Renal cortex interstitium (tissue), 11 donors: ENCODE data around the gene LRRC26. TPM values are rescaled to one million over a fixed set of nuclear protein-coding genes. Genes with fewer than 3 reads are reported as not detected.

Source experiments
- DNase-seq, 11 donors: peaks; one replicate each; pipeline ENCODE4 v3.0.0-alpha.2; 2013; ENCODE audit warnings: low read depth in 9 of 11, low spot score in 4 of 11; ENCODE audit errors: extremely low read depth in 1 of 11
- polyA plus RNA-seq, 3 donors: library from polyadenylated mRNA; unstranded; fragments of 120-200 nt; gene quantifications; one replicate each; pipeline ENCODE4 v1.2.1, GENCODE V29; 2013; ENCODE audit not compliant: insufficient read length in 3 of 3

LRRC26 gene
- polyA plus RNA-seq, 3 donors, result 0.14 TPM; not detected in 2

DNA sequence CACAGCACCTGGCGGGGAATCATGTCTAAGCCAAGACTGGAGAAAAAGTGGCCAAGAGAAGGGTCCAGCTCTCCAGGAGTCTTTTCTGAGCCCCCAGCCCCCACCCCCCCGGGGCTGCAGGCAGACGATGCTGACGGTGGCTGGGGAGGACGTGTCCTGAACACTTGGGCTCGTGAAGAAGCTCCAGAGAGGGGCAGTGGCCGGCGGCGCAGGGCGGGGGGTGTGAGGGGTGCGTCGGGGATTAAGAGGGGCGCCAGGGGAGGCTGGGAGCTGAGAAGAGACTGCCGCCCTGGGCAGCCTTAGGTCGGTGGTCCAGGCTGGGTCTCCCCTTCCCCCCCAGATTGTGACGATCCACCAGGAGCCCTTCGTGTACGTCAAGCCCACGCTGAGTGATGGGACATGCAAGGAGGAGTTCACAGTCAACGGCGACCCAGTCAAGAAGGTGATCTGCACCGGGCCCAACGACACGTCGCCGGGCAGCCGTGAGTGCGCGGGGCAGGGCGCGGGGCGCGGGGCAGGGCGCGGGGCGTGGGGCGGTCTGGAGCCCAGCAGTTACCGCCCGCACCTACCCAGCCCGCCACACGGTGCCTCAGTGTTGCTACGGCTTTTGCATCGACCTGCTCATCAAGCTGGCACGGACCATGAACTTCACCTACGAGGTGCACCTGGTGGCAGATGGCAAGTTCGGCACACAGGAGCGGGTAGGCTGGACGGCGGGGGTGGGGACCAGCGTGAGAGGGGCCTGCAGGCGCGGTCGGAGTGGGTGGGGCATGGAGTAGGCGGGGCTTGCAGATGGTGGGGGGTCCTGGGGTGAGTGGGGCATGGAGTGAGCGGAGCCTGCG, 8.9 kb downstream of the LRRC26 start:
- DNase-seq, result no peak

GRCh38 chr9:137160054-137160425, 9.8 kb downstream of the LRRC26 start:
- DNase-seq, result no peak

DNA sequence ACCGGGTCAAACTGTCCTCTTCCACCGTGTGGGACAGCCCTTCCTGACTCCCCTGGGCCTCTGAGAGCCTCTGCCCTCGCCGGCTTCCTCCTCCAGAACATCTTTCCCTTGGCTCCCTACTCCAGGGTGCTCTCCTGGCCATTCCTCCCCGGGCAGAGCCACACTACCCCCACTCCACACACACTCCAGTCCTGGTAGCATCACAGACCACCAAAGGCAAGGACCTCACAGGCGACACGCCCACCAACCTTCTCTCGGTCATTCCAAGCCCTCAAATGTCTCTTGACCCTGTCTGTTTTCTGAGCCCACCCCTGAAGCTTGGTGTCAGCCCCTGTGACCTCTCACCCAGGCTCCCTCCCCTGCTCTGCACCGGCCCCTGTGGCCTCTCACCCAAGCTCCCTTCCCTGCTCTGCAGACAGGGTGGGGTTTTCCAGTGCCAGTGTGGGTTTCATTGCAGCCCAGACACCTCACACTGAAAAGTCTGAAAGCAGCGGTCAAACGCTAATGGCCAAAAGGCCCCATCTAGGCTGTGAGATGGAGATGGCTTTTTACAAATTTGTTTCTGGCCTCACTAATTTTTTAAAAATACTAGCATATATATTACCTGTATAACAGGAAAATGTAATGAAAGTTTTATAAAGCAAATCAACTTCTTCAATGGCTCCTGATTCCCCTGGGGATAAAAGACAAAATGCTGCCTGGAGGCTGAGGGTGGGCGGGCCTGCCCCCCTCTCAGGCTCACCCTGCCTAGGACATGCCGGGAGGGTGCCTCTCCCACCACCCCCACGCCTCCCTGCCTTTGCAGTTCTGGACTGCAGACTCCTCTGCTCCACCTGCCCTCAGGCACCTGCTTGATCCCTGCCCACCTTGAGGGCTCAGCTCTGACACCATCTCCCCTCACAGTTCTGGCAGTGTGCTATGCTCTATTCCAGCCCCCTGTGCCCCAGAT, 10.5 kb downstream of the LRRC26 start:
- no peak for DNase-seq

DNA sequence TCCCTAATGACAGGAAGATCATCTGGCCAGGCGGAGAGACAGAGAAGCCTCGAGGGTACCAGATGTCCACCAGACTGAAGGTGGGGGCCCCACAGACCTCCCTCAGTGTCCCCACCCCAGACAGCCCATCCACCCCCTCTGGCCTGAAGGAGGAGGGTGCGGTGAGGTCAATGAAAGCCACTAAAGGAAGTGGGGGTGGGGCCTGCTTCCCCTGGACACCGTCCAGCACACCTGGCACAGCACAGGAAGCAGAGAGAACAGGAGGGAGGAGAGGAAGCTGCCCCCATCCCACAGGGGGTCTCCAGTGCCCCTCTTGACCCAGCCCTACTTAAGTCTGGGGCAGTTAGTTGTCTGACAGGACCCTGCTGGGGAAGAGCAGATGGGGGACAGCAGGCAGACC, 11.2 kb downstream of the LRRC26 start:
- DNase-seq, result no peak

GRCh38 chr9:137157618-137158415, 12.0 kb downstream of the LRRC26 start:
- no peak for DNase-seq

DNA sequence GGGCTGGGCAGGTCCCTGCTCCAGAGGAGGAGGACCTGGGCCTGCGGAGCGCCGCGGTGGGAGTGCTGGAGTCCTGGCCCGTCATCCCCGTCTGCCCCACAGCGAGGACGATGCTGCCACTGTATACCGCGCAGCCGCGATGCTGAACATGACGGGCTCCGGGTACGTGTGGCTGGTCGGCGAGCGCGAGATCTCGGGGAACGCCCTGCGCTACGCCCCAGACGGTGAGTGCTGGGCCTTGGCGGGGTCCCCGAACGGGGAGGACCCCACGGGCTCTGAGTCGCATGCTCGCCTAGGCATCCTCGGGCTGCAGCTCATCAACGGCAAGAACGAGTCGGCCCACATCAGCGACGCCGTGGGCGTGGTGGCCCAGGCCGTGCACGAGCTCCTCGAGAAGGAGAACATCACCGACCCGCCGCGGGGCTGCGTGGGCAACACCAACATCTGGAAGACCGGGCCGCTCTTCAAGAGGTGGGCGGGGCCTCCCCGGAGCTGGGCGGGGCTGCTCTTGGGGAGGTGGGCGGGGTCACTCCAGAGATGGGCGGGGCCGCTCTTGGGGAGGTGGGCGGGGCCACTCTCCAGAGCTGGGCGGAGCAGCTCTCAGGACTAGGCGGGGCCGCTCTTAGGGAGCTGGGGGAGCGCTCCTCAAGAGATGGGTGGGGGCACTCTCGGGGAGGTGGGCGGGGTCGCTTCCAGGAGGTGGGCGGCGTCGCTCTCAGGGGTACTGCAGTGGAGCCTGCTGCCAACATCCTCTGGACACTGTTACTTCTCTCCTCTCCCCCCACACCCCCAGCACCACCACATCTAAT, 13.1 kb downstream of the LRRC26 start:
- no peak for DNase-seq

GRCh38 chr9:137152844-137153405, 16.9 kb downstream of the LRRC26 start:
- no peak for DNase-seq

DNA sequence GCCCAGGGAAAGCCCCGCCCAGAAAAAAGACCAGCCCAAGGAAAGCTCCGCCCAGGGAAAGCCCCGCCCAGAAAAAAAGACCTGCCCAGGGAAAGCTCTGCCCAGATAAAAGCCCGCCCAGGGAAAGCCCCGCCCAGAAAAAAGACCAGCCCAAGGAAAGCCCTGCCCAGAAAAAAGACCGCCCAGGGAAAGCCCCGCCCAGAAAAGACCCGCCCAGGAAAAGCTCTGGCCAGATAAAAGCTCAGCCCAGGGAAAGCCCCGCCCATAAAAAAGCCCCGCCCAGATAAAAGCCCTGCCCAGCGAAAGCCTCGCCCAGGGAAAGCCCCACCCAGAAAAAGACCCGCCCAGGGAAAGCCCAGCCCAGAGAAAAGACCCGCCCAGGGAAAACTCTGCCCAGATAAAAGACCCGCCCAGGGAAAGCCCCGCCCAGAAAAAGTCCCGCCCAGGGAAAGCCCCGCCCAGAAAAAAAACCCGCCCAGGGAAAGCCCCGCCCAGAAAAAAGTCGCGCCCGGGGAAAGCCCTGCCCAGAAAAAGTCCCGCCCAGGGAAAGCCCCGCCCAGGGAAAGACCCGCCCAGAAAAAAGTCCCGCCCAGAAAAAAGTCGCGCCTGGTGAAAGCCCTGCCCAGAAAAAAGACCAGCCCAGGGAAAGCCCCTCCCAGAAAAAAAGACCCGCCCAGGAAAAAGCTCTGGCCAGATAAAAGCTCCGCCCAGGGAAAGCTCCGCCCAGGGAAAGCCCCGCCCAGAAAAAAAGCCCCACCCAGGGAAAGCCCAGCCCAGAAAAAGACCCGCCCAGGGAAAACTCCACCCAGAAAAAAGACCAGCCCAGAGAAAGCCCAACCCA, 19.0 kb downstream of the LRRC26 start:
- DNase-seq, result no peak

- DNase-seq, result no peak
These were observed 19.8 kb downstream of the LRRC26 start for GRCh38 chr9:137149942-137150616.

DNA sequence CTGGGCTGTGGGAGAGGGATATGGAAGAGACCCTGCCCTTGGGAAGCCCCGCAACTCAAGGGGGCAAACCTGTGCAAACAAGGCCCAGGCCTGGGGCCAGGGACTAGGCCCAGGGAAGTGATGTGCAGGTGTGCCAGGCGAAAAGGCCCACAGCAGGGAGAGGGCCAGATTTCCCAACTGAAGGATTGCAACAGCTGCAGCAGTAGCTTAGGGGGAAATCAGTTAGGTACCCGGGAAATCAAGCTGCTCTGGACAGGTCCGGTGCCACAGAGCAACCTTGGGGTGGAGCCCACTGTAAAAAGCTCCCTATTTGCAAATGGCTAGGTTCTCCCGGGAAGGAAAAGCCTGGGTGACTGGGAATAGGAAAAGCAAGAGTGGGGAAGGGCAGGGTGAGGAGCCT, 20.5 kb downstream of the LRRC26 start:
- no peak for DNase-seq

GRCh38 chr9:137148661-137149060, 21.2 kb downstream of the LRRC26 start:
- DNase-seq, result no peak

DNA sequence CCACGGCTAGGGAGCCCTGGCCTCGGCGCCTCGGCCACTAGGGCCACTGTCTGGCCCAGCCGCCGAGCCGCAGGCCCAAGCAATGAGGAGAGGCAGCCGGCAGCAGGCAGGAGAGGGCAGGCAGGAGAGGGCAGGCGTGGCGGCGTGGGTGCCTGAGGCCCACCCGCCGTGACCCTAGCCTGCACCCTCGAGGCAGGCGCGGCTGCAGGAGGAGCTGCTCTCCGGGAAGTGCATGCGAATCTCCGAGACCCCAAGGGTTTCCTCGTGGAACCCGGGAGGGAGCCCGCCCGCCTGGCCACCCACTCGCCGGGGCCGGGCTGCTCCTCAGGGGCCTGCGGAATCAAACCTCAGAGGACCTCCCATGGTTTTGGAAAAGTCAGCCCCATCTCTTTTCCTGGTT, 21.6 kb downstream of the LRRC26 start:
- no peak for DNase-seq

GRCh38 chr9:137147793-137148160, 22.1 kb downstream of the LRRC26 start:
- DNase-seq, result no peak

- DNase-seq, result no peak
These were observed 22.6 kb downstream of the LRRC26 start for GRCh38 chr9:137147091-137147792.

DNA sequence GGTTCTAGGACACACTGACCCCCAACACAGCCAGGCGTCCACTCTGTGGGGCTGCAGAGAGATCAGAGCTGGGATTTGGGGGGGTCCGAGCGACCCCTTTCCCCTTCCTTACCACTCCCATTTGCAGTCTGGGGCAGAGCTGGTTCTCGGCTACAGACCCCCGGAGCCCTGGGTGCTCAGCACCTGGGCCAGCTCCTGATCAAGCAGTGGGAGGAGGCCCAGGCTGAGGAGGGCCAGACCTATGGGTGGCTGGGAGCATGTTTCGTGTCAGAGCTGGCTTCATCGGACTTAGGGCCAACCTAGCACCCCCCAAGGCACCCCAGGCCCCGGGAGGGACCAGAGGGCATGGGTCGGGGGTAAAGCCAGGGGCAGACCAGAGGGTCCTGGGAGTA, 23.3 kb downstream of the LRRC26 start:
- DNase-seq, result no peak

- no peak for DNase-seq
These were observed 23.9 kb downstream of the LRRC26 start for GRCh38 chr9:137145731-137146526.
